ENCODE results near the gene KPNA2.

The KPNA2 gene

DNA sequence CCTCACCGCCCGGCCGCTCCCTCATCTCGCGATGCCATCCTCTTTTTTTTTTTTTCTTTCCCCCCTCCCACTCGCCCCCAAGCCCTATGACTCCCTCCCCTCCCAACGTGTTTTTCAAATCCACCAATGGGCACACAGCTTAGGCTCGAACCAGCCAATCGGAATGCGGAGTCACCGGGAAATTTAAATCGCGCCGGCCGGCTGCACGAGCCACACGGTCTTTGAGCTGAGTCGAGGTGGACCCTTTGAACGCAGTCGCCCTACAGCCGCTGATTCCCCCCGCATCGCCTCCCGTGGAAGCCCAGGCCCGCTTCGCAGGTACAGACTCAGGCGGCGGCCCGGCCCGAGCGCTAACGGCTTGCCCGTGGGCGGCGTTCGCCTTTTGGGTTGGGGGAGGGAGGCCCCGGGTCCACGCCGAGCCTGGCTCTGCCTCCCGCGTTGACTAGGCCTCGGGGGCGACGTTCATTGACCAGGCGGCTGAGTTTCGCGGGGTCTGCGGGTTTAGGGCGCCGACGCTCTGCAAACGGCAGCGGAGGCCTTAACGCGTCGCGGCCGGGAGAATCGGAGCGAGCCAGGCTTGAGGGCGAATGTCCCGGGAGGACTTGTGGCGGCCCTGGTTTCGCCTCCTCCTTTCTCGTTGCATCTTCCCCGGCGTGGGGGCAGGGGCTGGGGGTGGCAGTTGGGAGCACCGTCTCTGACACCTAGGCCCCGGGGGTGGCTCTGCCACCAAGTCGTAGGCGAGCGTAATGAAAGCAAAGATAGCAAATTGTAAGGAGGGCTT lies at the start of gene KPNA2:
TSS of gene KPNA2 (plus strand) at position 213 of the 781 bp plus-strand sequence. CDS start 1,398 bp downstream, outside the sequence.
- TF ChIP-seq, protein P1, sequence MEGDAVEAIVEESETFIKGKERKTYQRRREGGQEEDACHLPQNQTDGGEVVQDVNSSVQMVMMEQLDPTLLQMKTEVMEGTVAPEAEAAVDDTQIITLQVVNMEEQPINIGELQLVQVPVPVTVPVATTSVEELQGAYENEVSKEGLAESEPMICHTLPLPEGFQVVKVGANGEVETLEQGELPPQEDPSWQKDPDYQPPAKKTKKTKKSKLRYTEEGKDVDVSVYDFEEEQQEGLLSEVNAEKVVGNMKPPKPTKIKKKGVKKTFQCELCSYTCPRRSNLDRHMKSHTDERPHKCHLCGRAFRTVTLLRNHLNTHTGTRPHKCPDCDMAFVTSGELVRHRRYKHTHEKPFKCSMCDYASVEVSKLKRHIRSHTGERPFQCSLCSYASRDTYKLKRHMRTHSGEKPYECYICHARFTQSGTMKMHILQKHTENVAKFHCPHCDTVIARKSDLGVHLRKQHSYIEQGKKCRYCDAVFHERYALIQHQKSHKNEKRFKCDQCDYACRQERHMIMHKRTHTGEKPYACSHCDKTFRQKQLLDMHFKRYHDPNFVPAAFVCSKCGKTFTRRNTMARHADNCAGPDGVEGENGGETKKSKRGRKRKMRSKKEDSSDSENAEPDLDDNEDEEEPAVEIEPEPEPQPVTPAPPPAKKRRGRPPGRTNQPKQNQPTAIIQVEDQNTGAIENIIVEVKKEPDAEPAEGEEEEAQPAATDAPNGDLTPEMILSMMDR (IDR thresholded peaks at IDR 0.05; ENCODE audit: borderline replicate concordance, insufficient read depth, low read depth, low read length), result no peak
- H3K4me3 ChIP-seq (ENCODE audit: low read depth, low read length), result peak within 1 kb of the TSS; percentile 94

DNA sequence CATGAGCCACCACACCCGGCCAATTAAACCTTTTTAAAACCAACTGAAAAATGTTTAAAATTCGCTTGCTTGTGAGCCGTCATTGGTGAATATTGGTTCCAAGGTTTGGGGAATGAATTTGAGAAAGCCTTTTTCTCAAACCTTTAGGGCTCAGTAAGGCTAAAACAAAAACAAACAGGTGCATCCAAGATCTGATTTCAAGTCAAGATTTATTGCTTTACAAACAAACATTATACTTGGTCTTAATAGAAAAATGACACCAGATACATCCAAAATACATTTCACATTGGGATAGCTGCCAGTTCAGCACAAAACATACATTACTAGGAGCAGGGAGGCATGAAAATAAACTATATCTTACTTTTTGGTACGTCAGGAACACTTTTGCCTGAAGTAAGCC lies 44.6 kb upstream of the KPNA2 start:
- TF ChIP-seq, protein P1 (IDR thresholded peaks at IDR 0.05; ENCODE audit: borderline replicate concordance, insufficient read depth, low read depth, low read length), result no peak

DNA sequence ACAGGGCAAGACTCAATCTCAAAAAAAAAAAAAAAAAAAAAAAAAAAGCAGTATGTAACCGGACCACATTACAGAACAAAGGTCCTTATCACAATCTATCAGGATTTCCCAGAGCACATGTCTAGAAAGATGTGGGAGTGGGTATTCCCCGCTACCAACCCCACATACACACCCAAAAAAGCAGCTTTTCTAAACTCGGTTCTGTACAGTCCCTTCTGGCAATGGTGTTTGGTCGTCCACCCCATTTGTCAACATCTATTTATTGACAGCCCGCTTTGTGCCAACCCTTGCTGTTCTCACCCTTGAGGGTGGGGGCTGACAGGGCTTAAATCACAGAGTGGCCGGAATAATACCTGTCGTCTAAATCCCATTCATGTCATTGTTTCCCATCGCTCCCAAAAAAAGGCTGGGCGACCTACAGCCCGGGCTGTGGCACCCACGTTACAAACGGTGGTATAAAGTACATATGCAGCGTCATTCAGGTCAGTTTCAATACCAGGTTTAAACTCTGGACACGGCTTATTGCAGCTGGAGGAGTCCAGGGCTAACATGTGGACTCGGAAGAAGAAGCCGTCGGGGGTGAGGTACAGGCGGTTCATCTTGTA lies 42.9 kb upstream of the KPNA2 start:
- H3K4me3 ChIP-seq (ENCODE audit: low read depth, low read length), result peak overlapping the region; percentile 62
- TF ChIP-seq, protein P1 (IDR thresholded peaks at IDR 0.05; ENCODE audit: borderline replicate concordance, insufficient read depth, low read depth, low read length), result no peak

More for the DNA sequence above, 44.6 kb upstream of the KPNA2 start:
- no peak overlapping the region for H3K4me3 ChIP-seq (ENCODE audit: low read depth, low read length)

DNA sequence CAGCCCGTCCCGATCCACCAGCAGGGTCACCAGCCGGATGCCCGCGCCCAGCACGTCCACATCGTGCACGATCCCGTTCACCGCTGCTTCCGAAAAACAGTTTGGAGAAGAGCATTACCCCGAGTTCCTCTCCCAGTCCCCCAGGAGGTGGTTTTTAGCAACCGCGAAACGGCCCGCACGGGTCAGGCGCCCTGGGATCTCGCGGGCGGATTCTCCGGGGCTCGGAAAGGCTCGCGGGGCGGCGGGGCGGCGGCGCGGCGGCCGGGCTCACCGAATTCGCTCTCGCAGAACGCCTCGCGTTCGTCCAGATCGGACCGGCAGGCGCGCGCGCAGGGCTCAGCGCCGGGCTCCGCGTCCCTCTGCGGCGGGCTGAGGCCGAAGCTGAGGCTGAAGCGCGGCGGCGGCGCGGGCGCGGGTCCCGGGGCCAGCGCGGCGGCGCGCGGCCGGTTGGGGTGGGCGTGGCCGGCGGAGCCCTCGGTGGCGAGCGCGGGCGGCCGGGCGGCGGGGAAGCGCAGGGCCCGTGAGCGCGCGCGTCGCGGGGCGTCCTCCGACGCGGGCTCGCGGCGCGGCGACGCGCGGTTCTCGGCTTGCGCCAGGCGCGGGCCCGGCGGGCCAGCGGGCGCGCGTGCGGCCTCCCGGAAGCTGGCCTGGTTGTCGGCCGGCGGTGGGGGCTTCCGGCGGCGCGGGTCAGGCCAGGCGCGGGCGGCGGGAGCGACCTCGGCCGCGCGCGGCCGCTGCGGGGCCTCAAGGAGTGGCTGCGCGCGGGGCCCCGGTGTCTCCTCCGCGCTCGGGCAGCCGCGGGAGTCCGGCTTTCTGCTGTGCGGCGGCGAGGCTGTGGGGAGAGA lies 42.2 kb upstream of the KPNA2 start:
- TF ChIP-seq, protein P1 (IDR thresholded peaks at IDR 0.05; ENCODE audit: borderline replicate concordance, insufficient read depth, low read depth, low read length), result no peak
- H3K4me3 ChIP-seq (ENCODE audit: low read depth, low read length), result peak overlapping the region; percentile 65

DNA sequence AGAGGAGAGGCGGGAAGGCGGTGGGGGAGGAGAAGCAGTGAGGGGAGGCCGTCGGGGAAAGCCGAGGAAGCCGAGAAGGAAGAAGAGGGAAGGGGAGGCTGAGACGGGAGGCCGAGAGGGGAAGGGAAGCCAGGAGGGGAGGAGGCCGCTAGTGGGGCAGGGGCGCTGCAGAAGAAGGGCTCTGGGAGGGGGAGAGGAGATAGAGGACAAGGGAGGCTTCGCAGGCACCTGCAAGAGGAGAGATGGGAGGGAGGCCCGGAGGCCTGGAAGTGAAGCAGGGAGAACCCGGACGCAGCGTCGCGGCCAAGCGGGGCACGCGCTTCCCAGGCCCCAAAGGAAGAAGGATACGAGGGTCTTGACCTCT lies 41.6 kb upstream of the KPNA2 start:
- TF ChIP-seq, protein P1 (IDR thresholded peaks at IDR 0.05; ENCODE audit: borderline replicate concordance, insufficient read depth, low read depth, low read length), result no peak
- peak overlapping the region; percentile 65 for H3K4me3 ChIP-seq (ENCODE audit: low read depth, low read length)

DNA sequence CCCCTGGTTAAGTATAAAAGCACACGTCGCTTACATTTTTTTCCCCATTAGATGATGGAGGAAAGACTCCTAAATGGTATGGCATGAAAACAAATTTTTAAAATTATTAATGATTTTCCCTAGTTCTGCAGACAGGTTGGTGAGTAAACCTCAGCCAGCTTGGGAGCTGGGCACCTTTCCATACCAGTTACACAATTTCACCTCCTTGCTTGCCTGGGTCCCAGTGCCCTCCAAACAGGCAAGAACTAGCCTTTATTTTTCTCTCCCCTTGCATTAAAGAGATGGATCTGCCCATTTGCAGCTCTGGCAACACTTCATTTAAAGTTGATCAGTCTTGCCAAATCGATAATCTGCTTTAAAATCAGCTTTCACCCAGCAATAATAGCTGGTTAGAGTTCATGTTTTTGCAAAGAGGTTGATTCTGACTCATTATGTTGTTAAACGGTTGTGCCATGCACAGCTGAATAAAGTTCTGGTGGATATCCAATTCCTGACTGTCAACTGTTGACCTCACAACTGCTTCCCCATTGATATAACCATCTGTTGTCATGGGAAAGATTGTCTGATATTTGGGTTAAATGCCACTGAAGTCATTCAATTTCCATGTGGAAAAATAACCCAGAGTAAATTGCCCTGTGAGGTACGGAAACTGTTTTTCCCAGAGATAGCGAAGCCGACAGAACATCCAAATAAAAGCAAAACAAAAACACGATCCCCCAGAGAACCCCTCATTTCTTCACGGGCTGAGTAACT lies 40.5 kb upstream of the KPNA2 start:
- no peak overlapping the region for H3K4me3 ChIP-seq (ENCODE audit: low read depth, low read length)
- TF ChIP-seq, protein P1 (IDR thresholded peaks at IDR 0.05; ENCODE audit: borderline replicate concordance, insufficient read depth, low read depth, low read length), result no peak
